Lower leg skin (tissue), 3 donors: ENCODE data around the gene LOXL4.

ENCODE experiments used
- POLR2A ChIP-seq, 2 donors: fragments of 450-650 bp; IDR thresholded peaks; one replicate each; pipeline ENCODE4 v1.6.1; 2016 to 2017; ENCODE audit warnings: antibody characterized with exemption in 2 of 2, mild to moderate bottlenecking in 1 of 2, moderate library complexity in 1 of 2
- TF ChIP-seq, protein P1 (sequence below), 3 donors: fragments of 450-650 bp; IDR thresholded peaks; one replicate each; pipeline ENCODE4 v1.5.1; 2016; ENCODE audit warnings: antibody characterized with exemption in 3 of 3, mild to moderate bottlenecking in 3 of 3, moderate library complexity in 2 of 3

GRCh38 chr10:98299341-98299740, 31.3 kb upstream of the LOXL4 start:
- TF ChIP-seq, protein P1, sequence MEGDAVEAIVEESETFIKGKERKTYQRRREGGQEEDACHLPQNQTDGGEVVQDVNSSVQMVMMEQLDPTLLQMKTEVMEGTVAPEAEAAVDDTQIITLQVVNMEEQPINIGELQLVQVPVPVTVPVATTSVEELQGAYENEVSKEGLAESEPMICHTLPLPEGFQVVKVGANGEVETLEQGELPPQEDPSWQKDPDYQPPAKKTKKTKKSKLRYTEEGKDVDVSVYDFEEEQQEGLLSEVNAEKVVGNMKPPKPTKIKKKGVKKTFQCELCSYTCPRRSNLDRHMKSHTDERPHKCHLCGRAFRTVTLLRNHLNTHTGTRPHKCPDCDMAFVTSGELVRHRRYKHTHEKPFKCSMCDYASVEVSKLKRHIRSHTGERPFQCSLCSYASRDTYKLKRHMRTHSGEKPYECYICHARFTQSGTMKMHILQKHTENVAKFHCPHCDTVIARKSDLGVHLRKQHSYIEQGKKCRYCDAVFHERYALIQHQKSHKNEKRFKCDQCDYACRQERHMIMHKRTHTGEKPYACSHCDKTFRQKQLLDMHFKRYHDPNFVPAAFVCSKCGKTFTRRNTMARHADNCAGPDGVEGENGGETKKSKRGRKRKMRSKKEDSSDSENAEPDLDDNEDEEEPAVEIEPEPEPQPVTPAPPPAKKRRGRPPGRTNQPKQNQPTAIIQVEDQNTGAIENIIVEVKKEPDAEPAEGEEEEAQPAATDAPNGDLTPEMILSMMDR (IDR thresholded peaks at IDR 0.05): no peak
- no peak for TF ChIP-seq POLR2A (IDR thresholded peaks at IDR 0.05)
